Posterior cingulate gyrus (tissue), 11 donors: ENCODE results near the gene NDEL1.

Experiments used
- DNase-seq, 10 donors: peaks; one replicate each; pipeline versions ENCODE4 v3.0.0 to v3.0.0-alpha.2; 2020 to 2021; ENCODE audit warnings: mixed read lengths in 3 of 10
- intact Hi-C: fragments of 100-400 bp; cut with DNase I; formaldehyde crosslinking; loops from one replicate; pipeline ENCODE4 v1.15.1; 2023

Gene NDEL1

GRCh38 chr17:8494021-8494420 lies 58.3 kb downstream of the NDEL1 start:
- intact Hi-C loops = no loop called here
- no peak for DNase-seq

- intact Hi-C loops = no loop called here
- DNase-seq = no peak
These were observed 58.9 kb downstream of the NDEL1 start for GRCh38 chr17:8494506-8495111.

GRCh38 chr17:8496081-8496480 lies 60.4 kb downstream of the NDEL1 start:
- intact Hi-C loops = no loop called here
- DNase-seq = no peak

GRCh38 chr17:8499171-8499570 lies 63.5 kb downstream of the NDEL1 start:
- intact Hi-C loops = no loop called here
- no peak for DNase-seq

- DNase-seq = no peak
- intact Hi-C loops = no loop called here
These were observed 63.9 kb downstream of the NDEL1 start for GRCh38 chr17:8499614-8500013.

- no peak for DNase-seq
These were observed 64.9 kb downstream of the NDEL1 start for GRCh38 chr17:8500609-8501008.

GRCh38 chr17:8502126-8502525 lies 66.4 kb downstream of the NDEL1 start:
- no peak for DNase-seq
- intact Hi-C loops = no loop called here

More at GRCh38 chr17:8500609-8501008, 64.9 kb downstream of the NDEL1 start:
- intact Hi-C loops = no loop called here

- intact Hi-C loops = no loop called here
- no peak for DNase-seq
These were observed 67.7 kb downstream of the NDEL1 start for GRCh38 chr17:8503368-8503767.

GRCh38 chr17:8503807-8504206 lies 68.1 kb downstream of the NDEL1 start:
- intact Hi-C loops = no loop called here
- DNase-seq = no peak

- intact Hi-C loops = no loop called here
- no peak for DNase-seq
These were observed 69.0 kb downstream of the NDEL1 start for GRCh38 chr17:8504460-8505207.

- intact Hi-C loops = no loop called here
- DNase-seq = no peak
These were observed 70.5 kb downstream of the NDEL1 start for GRCh38 chr17:8506145-8506544.

- DNase-seq = no peak
- intact Hi-C loops = no loop called here
These were observed 79.1 kb downstream of the NDEL1 start for GRCh38 chr17:8514801-8515200.
